GM10266 (cell line): ENCODE measurements around the gene ADGRG1.
"Not testable (repeated sequence)": the region's sequence is repeated elsewhere in the genome, so short reads cannot be mapped to it uniquely, and the experiment has no call there.

Experiments
- DNase-seq: peaks from one replicate; pipeline ENCODE4 v3.0.0; 2012; ENCODE audit errors: extremely low spot score
- TF ChIP-seq, protein P1 (sequence below): IDR thresholded peaks from 2 replicates; pipeline ENCODE4 v1.5.1; 2012; ENCODE audit warnings: mild to moderate bottlenecking, low read depth; ENCODE audit not compliant: control insufficient read depth, insufficient read depth; ENCODE audit errors: missing control alignments

ADGRG1 gene

DNA sequence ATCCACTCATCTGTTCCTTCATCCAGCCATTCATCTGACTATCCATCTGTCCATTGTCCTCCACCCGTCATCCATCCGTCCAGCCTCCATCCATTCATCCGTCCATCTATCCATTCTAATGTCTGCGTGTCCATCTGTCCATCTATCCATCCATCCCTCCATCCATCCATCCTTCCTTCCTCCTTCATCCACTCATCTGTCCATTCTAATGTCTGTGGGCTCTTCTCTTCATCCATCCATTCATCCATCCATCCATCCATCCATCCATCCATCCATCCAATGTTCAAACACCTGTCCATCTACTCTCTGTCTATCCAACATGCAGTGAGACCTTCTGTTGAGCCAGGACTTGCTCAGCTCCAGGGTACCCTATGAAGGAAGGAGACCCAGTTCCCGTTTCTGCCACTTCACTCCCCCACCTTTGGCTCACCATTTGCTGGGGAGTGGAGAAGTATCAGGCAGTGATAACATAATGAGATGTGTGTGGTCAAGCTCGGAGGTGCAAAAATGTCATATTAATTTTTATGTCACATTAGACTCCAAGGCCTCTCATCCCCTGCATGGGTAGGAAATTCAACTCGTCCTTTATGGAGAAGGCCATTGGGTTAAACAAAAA is 36.5 kb upstream of the ADGRG1 start:
- TF ChIP-seq, protein P1, sequence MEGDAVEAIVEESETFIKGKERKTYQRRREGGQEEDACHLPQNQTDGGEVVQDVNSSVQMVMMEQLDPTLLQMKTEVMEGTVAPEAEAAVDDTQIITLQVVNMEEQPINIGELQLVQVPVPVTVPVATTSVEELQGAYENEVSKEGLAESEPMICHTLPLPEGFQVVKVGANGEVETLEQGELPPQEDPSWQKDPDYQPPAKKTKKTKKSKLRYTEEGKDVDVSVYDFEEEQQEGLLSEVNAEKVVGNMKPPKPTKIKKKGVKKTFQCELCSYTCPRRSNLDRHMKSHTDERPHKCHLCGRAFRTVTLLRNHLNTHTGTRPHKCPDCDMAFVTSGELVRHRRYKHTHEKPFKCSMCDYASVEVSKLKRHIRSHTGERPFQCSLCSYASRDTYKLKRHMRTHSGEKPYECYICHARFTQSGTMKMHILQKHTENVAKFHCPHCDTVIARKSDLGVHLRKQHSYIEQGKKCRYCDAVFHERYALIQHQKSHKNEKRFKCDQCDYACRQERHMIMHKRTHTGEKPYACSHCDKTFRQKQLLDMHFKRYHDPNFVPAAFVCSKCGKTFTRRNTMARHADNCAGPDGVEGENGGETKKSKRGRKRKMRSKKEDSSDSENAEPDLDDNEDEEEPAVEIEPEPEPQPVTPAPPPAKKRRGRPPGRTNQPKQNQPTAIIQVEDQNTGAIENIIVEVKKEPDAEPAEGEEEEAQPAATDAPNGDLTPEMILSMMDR, result no peak
- DNase-seq, result no peak

DNA sequence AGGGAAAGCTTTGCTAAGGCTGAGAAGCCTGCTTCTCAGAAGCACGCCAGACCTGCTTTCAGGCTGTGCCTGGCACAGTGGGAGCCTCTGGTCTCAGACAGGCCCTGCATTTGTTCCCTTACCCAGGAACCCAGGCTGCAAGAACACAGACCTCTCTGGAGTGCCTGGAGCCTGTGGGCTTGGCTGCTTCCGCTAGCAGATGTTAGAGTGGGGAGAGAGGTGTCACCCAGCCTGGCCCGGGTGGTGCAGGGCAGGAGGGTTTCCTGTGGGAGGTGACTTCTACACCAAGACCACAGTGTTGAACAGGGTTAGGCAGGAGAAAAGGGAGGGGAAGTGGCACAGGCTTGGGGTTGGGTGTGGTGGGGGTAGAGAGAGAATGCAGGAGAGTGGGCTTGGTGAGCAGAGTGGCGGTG is 35.8 kb upstream of the ADGRG1 start:
- TF ChIP-seq, protein P1, result no peak
- no peak for DNase-seq

DNA sequence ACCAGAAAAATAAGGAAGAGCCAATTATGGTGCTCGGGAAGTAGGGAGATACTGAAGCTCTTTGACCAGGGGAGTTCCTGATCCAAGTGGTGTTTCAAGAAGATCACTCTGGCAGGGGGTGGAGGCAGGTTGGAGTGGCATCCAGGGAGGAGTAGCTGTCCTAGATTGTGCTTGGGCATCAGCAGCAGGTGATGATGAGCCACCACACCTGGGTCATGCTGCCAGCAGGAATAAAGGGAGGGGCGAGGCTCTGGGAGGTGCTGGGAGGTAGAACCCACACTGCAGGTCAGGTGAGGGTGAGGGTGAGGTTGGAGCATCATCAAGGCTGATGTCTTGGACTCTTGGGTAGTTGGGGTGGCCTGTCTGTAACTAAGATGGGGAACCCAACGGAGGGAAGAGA is 35.4 kb upstream of the ADGRG1 start:
- TF ChIP-seq, protein P1, result no peak
- DNase-seq, result no peak

DNA sequence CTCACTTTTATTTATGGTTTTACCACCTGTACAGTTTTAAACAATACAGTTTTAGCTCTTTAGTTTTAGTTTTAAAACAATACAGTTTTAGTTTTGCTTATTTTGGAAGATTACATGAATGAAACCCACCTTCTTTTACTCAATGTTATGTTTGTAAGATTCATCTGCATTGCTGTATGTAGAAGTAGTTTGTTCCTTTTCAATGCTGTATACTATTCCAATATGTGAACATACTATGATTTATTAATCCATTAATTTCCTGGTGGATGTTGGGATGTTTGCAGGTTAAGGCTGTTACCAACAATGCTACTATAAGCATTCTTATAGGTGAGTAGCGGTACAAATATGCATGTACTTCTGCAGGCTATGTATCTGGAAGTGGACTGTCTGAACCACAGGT is 34.4 kb upstream of the ADGRG1 start:
- DNase-seq, result no peak
- TF ChIP-seq, protein P1, result no peak

DNA sequence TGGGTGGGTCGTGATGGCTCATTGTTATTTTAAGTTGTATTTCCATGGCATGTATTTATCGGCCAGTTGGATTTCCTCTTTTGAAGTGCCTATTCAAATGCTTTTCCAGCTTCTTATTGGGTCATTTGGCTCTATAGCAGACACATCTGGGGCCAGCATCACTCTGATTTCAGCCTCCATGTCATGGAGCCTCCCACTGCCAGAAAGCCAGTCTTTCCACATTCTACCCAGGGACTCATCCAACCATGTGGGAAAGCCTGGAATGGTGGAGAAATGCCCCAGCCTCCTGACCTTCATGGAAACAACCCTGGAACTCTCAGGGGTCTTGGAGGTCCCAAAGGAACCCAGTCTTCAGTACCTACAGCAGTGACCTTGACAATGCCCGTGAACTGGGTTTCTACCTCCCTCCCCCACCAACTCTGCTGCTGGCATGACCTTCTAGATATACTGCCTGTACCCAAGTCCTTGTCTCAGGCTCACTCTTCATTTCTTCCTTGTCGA is 33.8 kb upstream of the ADGRG1 start:
- DNase-seq, result no peak
- TF ChIP-seq, protein P1, result no peak

DNA sequence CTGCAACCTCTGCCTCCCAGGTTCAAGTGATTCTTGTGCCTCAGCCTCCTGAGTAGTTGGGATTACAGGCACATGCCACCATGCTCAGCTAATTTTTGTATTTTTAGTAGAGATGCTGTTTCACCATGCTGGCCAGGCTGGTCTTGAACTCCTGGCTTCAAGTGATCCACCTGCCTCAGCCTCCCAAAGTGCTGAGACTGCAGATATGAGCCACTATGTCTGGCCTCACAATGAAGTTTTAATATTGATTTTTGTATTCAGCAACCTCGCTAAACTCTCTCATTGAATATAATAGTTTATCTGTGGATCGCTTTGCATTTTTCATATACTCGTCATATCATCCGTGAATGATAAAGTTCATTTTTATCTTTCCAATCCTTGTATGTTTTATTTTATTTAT is 32.2 kb upstream of the ADGRG1 start:
- not testable (repeated sequence) for DNase-seq

DNA sequence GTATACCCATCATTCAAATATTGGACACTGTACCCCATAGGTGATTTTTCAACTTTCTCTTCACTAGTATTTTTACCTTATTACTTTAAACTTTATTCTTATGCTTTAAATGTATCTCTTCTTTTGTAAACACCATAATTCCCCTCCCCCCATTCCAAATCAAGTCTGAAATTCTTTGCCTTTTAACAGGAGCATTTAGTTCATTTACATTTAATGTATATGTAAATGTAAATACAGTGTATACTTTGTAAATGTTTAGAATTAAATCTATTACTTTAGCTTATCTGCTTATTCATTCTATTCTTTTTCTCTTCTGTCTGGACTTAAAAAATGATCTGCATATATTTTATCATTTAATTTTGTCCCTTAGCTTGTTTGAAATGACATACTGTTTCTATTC is 30.0 kb upstream of the ADGRG1 start:
- TF ChIP-seq, protein P1, result no peak
- DNase-seq, result no peak
